DND-41 (cell line): ENCODE data around the gene MITF.

Experiments used
- CTCF ChIP-seq: IDR thresholded peaks from 2 replicates; pipeline ENCODE4 v1.5.1; 2012; ENCODE audit warnings: borderline replicate concordance, low read length, moderate library complexity, mild to moderate bottlenecking; ENCODE audit not compliant: poor library complexity, severe bottlenecking; ENCODE audit errors: extremely low read depth
- EZH2 ChIP-seq: IDR thresholded peaks from 3 replicates; pipeline ENCODE4 v1.6.1; 2012; ENCODE audit warnings: borderline replicate concordance, low read depth, mild to moderate bottlenecking, moderate library complexity, low read length, inconsistent platforms; ENCODE audit not compliant: severe bottlenecking

- TF ChIP-seq CTCF, result no peak
- TF ChIP-seq EZH2, result no peak
Measured at GRCh38 chr3:69697381-69697780, 41.9 kb upstream of the MITF start.
